GM21360 (cell line): Measurements from ENCODE around the gene C20orf96.
"Not testable (repeated sequence)": the region's sequence is repeated elsewhere in the genome, so short reads cannot be mapped to it uniquely, and the experiment has no call there.

ENCODE experiments used
- ATAC-seq: cut with Tn5 transposase; IDR thresholded peaks from one replicate; pipeline ENCODE4 v1.9.1; 2021; ENCODE audit warnings: mild to moderate bottlenecking, moderate library complexity; ENCODE audit not compliant: unreplicated experiment

The C20orf96 gene

DNA sequence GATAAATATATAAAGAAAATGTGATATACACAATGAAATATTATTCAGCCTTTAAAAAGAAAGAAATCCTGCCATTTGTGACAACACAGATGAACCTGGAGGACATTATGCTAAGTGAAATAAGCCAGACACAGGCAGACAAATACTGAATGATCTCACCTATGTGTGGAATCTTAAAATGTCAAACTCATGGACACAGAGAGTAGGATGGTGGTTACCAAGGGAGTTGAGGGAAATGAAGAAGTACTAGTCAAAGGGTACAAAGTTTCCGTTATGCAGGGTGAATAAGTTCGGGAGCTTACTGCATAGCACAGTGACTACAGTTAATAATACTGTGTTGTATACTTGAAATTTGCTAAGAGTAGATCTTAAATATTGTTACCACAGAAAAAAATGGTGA is 47.6 kb downstream of the C20orf96 start:
- no peak for ATAC-seq

DNA sequence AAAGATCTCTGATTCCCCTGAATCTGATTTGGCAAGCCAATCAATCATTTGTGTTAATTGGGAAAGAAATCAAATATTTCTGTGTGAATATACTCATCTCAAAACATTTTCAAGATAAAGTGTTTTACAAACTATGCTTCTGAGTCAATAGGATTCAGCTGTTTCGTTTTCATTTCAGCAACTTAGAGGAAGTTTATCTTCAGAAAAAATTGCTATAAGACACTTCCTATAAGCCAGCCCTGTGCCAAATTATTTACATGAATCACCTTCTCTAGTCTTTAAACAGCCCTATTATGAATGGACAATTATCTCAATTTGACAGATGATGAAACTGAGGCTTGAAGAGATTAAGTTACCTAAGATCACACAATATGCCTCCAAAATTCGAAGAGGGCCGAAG is 52.6 kb downstream of the C20orf96 start:
- no peak for ATAC-seq

DNA sequence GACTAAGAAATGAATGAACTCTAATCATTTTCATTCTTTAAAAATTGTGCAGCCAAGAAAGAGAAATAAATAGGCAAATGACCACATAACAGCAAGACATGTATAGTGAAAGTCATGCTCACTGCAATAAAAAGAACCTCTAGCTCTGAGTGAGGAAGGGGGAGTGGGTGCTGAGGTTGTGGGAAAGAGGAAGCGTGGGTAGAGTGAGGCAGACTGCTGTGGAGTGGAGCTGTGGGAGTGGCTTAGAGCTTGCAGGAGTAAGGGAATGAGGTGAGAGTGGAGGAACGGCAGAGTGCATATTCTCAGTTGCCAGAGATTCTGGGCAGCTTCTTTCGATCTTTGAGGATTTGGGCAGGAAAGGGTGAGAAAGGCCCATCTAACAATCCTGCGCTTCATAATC is 53.1 kb downstream of the C20orf96 start:
- no peak for ATAC-seq

DNA sequence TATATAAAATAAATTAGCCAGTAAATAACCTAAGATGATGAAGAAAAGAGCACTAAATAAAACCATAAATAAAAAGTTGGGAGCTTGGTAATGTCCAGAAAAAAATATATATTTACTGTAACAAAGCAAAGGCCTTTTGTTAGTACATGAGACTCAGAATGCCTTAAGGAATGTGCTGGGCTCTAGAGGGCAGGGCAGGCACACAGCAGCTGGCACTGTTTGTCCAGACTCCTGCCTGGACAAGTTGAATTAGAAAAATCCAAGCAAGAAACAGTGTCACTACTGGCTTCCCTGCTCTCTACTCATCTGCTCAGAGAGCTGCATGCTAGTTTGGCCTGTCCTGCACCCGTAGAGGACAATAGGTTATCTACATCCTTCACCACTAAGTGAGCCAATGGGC is 54.7 kb downstream of the C20orf96 start:
- ATAC-seq, result no peak

DNA sequence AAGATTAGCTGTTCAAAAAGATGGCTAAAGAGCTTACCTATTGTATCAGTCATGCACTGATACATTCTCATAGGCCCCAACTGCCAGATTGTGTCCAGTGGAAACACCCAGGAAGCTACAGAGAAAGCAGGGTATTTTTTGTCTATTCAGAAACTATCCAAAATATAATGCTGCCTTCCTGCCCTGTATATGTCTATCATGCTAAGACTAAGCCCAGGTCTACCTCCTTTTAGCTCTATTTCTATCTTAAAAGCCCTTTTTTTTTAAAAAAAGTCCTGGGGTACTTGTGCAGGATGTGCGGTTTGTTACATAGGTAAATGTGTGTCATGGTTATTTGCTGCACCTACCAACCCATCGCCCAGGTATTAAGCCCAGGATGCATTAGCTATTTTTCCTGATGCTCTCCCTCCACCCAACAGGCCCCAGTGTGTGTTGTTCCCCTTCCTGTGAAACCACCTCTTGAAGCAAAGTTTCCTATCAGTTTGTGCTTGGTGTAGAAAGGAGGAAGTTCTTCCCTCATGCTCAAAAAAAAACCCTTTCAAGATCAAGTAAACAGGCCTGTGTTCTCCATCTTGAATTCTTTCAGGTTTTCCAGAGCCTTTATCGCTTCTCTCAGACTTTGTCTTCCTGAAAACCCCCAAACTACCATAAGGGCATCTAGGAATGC is 63.0 kb downstream of the C20orf96 start:
- ATAC-seq, result no peak

DNA sequence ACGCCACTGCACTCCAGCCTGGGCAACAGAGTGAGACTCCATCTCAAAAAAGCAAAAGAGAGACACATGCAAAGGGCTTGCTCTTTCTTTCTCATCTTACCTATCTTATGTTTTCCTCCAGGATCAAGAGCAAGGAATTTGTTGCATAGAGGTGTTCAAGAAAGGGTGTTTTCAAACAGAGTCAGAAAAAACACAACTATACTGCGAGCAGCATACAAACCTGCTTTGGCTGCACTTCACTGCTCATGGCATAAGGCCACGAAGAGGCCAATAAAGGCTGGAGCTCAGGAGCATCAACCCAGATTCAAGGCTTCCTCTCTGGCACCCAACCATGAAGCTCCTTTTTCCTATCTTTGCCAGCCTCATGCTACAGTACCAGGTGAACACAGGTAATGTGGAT is 63.6 kb downstream of the C20orf96 start, which contains the start of gene DEFB129:
DEFB129 (plus strand) TSS at position 301 of the 400 bp plus-strand sequence; CDS start at position 332, 31 bp downstream.
- ATAC-seq, result no peak

DNA sequence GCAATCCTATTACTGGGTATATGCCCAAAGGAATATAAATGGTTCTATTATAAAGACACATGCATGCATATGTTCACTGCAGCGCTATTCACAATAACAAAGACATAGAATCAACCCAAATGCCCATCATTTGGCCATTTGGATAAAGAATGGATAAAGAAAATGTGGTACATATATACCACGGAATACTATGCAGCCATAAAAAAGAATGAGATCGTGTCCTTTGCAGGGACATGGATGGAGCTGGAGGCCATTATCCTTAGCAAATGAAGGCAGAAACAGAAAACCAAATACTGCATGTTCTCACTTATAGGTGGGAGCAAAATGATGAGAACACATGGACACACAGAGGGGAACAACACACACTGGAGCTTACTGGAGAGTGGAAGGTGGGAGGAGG is 64.7 kb downstream of the C20orf96 start:
- ATAC-seq, result not testable (repeated sequence)

DNA sequence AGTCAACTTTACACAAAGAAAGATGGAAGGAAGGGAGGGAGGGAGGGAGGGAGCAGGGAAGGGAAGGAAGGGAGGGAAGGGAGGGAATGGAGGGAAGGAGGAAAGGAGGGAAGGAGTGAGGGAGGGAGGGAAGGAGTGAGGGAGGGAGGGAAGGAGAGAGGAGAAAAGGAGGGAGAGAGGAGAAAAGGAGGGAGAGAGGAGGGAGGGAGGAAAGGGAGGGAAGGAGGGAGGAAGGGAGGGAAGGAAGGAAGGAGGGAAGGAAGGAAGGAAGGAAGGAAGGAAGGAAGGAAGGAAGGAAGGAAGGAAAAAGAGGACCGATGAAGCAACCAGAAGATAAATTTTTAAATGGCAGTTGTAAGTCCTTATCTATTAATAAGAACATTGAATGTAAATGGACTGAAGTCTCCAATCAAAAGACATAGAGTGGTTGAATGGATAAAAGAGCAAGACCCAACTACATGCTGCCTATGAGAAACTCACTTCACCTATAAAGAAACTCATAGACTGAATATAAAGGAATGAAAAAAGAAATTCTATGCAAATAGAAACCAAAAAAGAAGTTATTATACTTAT is 69.2 kb downstream of the C20orf96 start:
- no peak for ATAC-seq
